ENCODE data around the gene PSMD1.
"Not testable (repeated sequence)": the region's sequence is repeated elsewhere in the genome, so short reads cannot be mapped to it uniquely, and the experiment has no call there.

Gene PSMD1

GRCh38 chr2:231161877-231162329 lies 105.2 kb downstream of the PSMD1 start:
- DNase-seq: no peak

- DNase-seq: no peak
Measured at GRCh38 chr2:231163011-231163410, 106.3 kb downstream of the PSMD1 start.

- DNase-seq: no peak
Measured at GRCh38 chr2:231163414-231164095, 106.9 kb downstream of the PSMD1 start.

- DNase-seq: no peak
Measured at GRCh38 chr2:231167745-231168459, 111.2 kb downstream of the PSMD1 start.

- no peak for DNase-seq
Measured at GRCh38 chr2:231168460-231169139, 111.9 kb downstream of the PSMD1 start.

GRCh38 chr2:231169488-231169887 lies 112.8 kb downstream of the PSMD1 start:
- no peak for DNase-seq

GRCh38 chr2:231170055-231170454 lies 113.4 kb downstream of the PSMD1 start:
- no peak for DNase-seq

GRCh38 chr2:231172025-231172424 lies 115.4 kb downstream of the PSMD1 start:
- no peak for DNase-seq

- DNase-seq: no peak
Measured at GRCh38 chr2:231174211-231174651, 117.6 kb downstream of the PSMD1 start.

- DNase-seq: no peak
Measured at GRCh38 chr2:231176066-231176465, 119.4 kb downstream of the PSMD1 start.

GRCh38 chr2:231177156-231178025 lies 120.7 kb downstream of the PSMD1 start:
- DNase-seq: no peak

- DNase-seq: not testable (repeated sequence)
Measured at GRCh38 chr2:231178805-231179204, 122.1 kb downstream of the PSMD1 start.

- DNase-seq: no peak
Measured at GRCh38 chr2:231181860-231182512, 125.3 kb downstream of the PSMD1 start.

- no peak for DNase-seq
Measured at GRCh38 chr2:231182513-231182899, 125.8 kb downstream of the PSMD1 start.

GRCh38 chr2:231183851-231184250 lies 127.2 kb downstream of the PSMD1 start:
- no peak for DNase-seq

- no peak for DNase-seq
Measured at GRCh38 chr2:231184319-231184718, 127.7 kb downstream of the PSMD1 start.

GRCh38 chr2:231185050-231185725 lies 128.5 kb downstream of the PSMD1 start:
- no peak for DNase-seq

- DNase-seq: no peak
Measured at GRCh38 chr2:231185886-231186285, 129.2 kb downstream of the PSMD1 start.

GRCh38 chr2:231186325-231186724 lies 129.7 kb downstream of the PSMD1 start:
- DNase-seq: no peak

- no peak for DNase-seq
Measured at GRCh38 chr2:231187736-231188505, 131.3 kb downstream of the PSMD1 start.

Data from activated naive CD4-positive, alpha-beta T cell treated with Interleukin-2 at 50 U/mL for 16 hours (primary cell).